Subcutaneous abdominal adipose tissue (tissue), 5 donors: ENCODE results near the gene HSF4.

Experiments
- H3K27ac ChIP-seq: one replicate; pipeline ENCODE4 v1.7.0; 2013; ENCODE audit warnings: low read depth, mild to moderate bottlenecking, inconsistent platforms, low read length, moderate library complexity
- H3K27me3 ChIP-seq, 5 donors: one replicate each; pipeline ENCODE4 v1.7.0; 2013; ENCODE audit warnings: low read length in 5 of 5, inconsistent platforms in 1 of 5; ENCODE audit not compliant: control insufficient read depth in 5 of 5, insufficient read depth in 4 of 5
- H3K36me3 ChIP-seq, 5 donors: one replicate each; pipeline ENCODE4 v1.7.0; 2013; ENCODE audit warnings: low read length in 5 of 5; ENCODE audit not compliant: control insufficient read depth in 5 of 5, insufficient read depth in 5 of 5
- H3K4me1 ChIP-seq, 5 donors: one replicate each; pipeline ENCODE4 v1.7.0; 2013; ENCODE audit warnings: low read length in 5 of 5, mild to moderate bottlenecking in 3 of 5, moderate library complexity in 1 of 5; ENCODE audit not compliant: control insufficient read depth in 5 of 5, insufficient read depth in 5 of 5
- H3K4me3 ChIP-seq, 5 donors: one replicate each; pipeline ENCODE4 v1.7.0; 2013; ENCODE audit warnings: low read length in 5 of 5, low read depth in 1 of 5
- H3K9ac ChIP-seq, 5 donors: one replicate each; pipeline ENCODE4 v1.7.0; 2013; ENCODE audit warnings: low read length in 5 of 5, mild to moderate bottlenecking in 4 of 5, moderate library complexity in 3 of 5
- H3K9me3 ChIP-seq, 5 donors: one replicate each; pipeline ENCODE4 v1.7.0; 2013; ENCODE audit warnings: low read length in 5 of 5; ENCODE audit not compliant: control insufficient read depth in 5 of 5
- donor health status: healthy.
- donor health status: healthy.
- donor health status: healthy.
- donor health status: healthy.
- donor health status: healthy.

Gene HSF4

GRCh38 chr16:67157106-67157748 is 7.3 kb upstream of the HSF4 start:
- Histone ChIP-seq H3K27ac (no peak overlapping the region), H3K4me3 (no peak overlapping the region), H3K4me1 (peaks cover 0 to 46% (median 32%) of the 10 kb centered on the region in 5 donors), H3K9ac (peak overlapping the region in 1 of 5 donors; percentile 30), H3K9me3 (no peaks in the 10 kb centered on the region), H3K27me3 (peaks cover 0 to 4% (median 0%) of the 10 kb centered on the region in 5 donors), H3K36me3 (peaks cover 0 to 3% (median 0%) of the 10 kb centered on the region in 5 donors)

- peaks cover 0 to 54% (median 39%) of the 10 kb centered on the region in 5 donors for H3K4me1 ChIP-seq
- no peak overlapping the region for H3K4me3 ChIP-seq
Observed at GRCh38 chr16:67157892-67158635, 6.5 kb upstream of the HSF4 start.

DNA sequence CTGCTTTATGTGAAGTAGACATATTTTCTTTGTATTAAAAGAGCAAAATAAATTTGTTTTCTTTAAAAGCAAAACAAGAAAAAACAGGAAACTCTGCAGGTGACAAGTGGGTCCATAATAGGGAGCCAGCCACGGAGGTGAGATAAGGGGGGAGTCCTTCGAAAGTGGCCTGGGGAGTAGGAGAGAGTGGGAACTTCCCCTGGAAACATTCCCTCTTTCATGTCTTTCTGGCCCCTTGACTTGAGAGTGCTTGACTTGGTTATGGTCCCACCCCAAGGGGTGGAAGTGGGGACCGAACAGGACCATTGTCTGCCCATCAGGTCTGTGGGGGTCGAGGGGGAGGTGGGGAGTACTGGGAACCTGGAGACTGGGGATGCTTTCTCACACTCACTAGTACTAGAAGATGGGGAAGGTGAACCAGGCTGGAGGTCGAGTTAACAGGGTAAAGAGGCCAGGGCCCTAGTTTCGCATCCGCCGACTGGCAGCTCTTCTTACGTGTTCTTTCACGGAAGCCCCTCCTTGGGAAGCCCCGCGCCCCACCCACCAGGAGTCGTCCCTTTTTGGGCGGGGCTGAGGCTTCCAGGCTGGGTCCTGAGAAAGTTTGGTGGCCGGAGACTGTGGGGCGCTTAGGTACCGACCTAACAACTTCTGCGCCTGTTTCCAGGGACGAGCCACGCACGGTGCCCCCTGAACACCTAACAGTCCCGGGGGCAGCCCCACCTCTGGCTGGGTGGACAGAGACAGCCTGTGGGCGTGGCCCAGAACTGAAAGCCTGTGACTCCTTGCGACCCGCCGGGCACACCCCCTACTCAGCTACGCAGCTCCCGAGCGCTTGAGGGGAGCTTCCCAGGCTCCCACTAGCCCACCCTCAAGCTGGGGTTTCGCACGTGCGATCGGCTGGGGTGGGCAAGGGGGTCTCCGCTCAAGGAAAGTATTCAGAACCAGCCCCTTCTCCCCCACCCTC is 5.6 kb upstream of the HSF4 start:
- H3K4me3 ChIP-seq = peak overlapping the region; percentile 59 to 94 (median 89)
- H3K36me3 ChIP-seq = peaks cover 0 to 3% (median 0%) of the 10 kb centered on the region in 5 donors
- no peaks in the 10 kb centered on the region for H3K9me3 ChIP-seq
- H3K9ac ChIP-seq = peak overlapping the region; percentile 56 to 88 (median 83)
- H3K27ac ChIP-seq = no peak overlapping the region
- peaks cover 0 to 14% (median 0%) of the 10 kb centered on the region in 5 donors for H3K27me3 ChIP-seq
- H3K4me1 ChIP-seq = peaks cover 0 to 63% (median 47%) of the 10 kb centered on the region in 5 donors

More at GRCh38 chr16:67157892-67158635, 6.5 kb upstream of the HSF4 start:
- peaks cover 0 to 3% (median 0%) of the 10 kb centered on the region in 5 donors for H3K36me3 ChIP-seq
- H3K9me3 ChIP-seq = no peaks in the 10 kb centered on the region
- peak overlapping the region in 2 of 5 donors; percentile 30 to 86 for H3K9ac ChIP-seq
- H3K27ac ChIP-seq = no peak overlapping the region
- peaks cover 0 to 6% (median 0%) of the 10 kb centered on the region in 5 donors for H3K27me3 ChIP-seq

DNA sequence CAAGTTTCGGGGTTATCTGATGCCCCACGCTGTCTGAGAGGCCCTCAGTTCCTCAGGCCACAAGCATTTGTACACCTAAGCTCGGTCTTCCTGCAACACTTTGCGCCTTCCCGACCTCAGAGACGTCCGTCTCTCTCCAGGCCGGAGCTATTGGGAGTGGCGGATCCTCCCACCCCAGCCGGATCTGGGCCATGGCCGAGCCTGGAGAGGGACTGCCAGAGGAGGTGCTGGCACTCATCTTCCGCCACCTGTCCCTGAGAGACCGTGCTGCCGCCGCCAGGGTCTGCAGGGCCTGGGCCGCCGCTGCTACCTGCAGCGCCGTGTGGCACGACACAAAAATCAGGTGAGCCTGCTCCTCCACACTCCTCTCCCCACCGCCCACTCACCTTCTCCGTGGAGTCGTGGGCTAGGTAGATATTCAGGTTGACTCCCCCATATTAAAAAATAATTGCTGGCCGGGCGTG is 2.9 kb upstream of the HSF4 start:
- peak overlapping the region in 3 of 5 donors; percentile 21 to 89 (median 50) for H3K4me3 ChIP-seq
- H3K36me3 ChIP-seq = no peaks in the 10 kb centered on the region
- H3K9ac ChIP-seq = no peak overlapping the region
- H3K27me3 ChIP-seq = peaks cover 0 to 19% (median 5%) of the 10 kb centered on the region in 5 donors
- no peak overlapping the region for H3K27ac ChIP-seq
- no peaks in the 10 kb centered on the region for H3K9me3 ChIP-seq
- H3K4me1 ChIP-seq = peaks cover 0 to 77% (median 62%) of the 10 kb centered on the region in 5 donors

- Histone ChIP-seq H3K9ac (no peak overlapping the region), H3K27ac (no peak overlapping the region), H3K4me1 (peaks cover 0 to 77% (median 62%) of the 10 kb centered on the region in 5 donors), H3K9me3 (no peaks in the 10 kb centered on the region), H3K4me3 (peak overlapping the region in 3 of 5 donors; percentile 36 to 70 (median 66)), H3K36me3 (peaks cover 0 to 8% (median 0%) of the 10 kb centered on the region in 5 donors), H3K27me3 (peaks cover 0 to 19% (median 5%) of the 10 kb centered on the region in 5 donors)
Observed at GRCh38 chr16:67162506-67163163, 1.9 kb upstream of the HSF4 start.

DNA sequence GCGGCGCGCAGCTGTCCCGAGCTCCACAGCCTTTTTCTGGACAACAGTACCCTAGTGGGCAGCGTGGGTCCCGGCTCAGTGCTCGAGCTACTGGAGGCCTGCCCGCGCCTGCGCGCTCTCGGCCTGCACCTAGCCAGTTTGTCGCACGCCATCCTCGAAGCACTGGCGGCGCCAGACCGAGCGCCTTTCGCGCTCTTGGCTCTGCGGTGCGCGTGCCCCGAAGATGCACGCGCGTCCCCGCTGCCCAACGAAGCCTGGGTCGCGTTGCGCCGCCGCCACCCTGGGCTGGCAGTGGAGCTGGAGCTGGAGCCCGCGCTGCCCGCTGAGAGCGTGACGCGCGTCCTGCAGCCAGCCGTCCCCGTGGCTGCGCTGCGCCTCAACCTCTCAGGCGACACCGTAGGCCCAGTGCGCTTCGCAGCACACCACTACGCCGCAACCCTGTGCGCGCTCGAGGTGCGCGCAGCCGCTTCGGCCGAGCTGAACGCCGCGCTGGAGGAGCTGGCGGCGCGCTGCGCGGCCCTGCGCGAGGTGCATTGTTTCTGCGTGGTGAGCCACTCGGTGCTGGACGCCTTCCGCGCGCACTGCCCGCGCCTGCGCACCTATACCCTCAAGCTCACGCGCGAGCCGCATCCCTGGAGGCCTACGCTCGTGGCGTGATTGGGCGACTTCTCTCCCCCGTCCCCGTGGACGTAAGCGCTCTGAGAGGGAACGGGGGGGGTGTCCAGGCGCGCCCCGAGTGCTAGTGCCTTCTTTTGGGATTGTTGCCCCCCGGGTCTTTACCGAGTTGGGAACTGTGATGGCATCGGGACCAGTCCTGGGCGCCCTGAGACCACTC is 1.2 kb upstream of the HSF4 start:
- H3K27ac ChIP-seq = no peak overlapping the region
- H3K4me3 ChIP-seq = peak overlapping the region in 4 of 5 donors; percentile 36 to 70 (median 58)
- H3K9ac ChIP-seq = no peak overlapping the region
- H3K9me3 ChIP-seq = no peaks in the 10 kb centered on the region
- H3K27me3 ChIP-seq = peaks cover 0 to 19% (median 5%) of the 10 kb centered on the region in 5 donors
- H3K36me3 ChIP-seq = peaks cover 0 to 10% (median 0%) of the 10 kb centered on the region in 5 donors
- H3K4me1 ChIP-seq = peaks cover 0 to 76% (median 62%) of the 10 kb centered on the region in 5 donors

DNA sequence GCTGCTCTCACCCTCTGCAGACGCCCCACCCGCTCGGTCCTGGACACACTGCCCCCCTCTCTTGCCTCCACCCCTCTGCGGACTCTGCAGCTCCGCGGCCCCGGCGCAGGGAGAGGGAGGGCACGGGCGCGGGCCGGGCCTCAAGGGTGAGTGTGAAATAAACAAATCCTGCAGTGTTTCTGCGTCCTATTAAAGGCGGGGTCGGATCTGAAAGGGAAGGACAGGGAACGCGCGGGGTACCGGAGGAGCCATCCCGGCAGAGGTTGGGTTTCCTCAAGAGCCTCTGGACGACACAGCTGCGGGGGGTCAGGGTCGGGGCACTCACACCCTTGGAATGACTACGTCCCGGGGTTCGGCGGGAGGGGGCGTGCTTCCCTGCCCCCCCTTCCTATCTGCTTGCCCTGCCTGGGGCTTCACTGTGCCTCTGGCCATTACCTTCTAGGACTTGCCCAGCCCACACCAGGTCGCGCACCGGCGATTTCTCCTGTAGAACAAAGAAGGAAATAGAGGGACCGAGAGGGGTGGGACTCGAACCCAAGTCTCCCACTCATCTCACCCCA is 466 bp upstream of the HSF4 start:
- Histone ChIP-seq H3K27me3 (peaks cover 0 to 19% (median 5%) of the 10 kb centered on the region in 5 donors), H3K9ac (no peak overlapping the region), H3K4me3 (peak overlapping the region in 4 of 5 donors; percentile 47 to 70 (median 58)), H3K36me3 (peaks cover 0 to 10% (median 0%) of the 10 kb centered on the region in 5 donors), H3K9me3 (no peaks in the 10 kb centered on the region), H3K4me1 (peaks cover 0 to 72% (median 58%) of the 10 kb centered on the region in 5 donors), H3K27ac (no peak overlapping the region)
